Measurements from ENCODE around the gene NDOR1.

GRCh38 chr9:137213160-137214060 lies 7.9 kb downstream of the NDOR1 start:
- TF ChIP-seq CTCF (IDR thresholded peaks at IDR 0.05) (no peak), EP300 (IDR thresholded peaks at IDR 0.05) (no peak)
